A549 (cell line): Measurements from ENCODE around the gene ODAM. TPM values are rescaled to one million over a fixed set of nuclear protein-coding genes. Genes with fewer than 3 reads are reported as not detected.
"Not testable (repeated sequence)": the region's sequence is repeated elsewhere in the genome, so short reads cannot be mapped to it uniquely, and the experiment has no call there.

Experiments
- ATAC-seq, 2 experiments: fragments of 200-7000 bp in 1 of 2; fragments of >200 bp in 1 of 2; cut with Nextera tagmentation in 1 of 2; cut with Tn5 transposase in 1 of 2; 3 replicates each; pipeline versions ENCODE4 v1.8.0 to v1.9.1; 2018 to 2020; ENCODE audit warnings: mild to moderate bottlenecking in 1 of 2, moderate library complexity in 1 of 2
- CTCF ChIA-PET: fragments of 300-600 bp; sonication (Branson Sonifier 250); formaldehyde crosslinking; extraction: SDS; loops from one replicate; lab custom pipeline; 2021; ENCODE audit warnings: antibody characterized with exemption, inconsistent platforms; lab: Yijun Ruan, JAX
- POLR2A ChIA-PET: fragments of 350-600 bp; formaldehyde crosslinking; extraction: SDS; loops from one replicate; lab custom pipeline; 2021; ENCODE audit warnings: antibody characterized with exemption, inconsistent platforms; lab: Yijun Ruan, JAX
- DNase-seq, 2 experiments: peaks; one replicate each; pipeline versions ENCODE4 v3.0.0 to v3.0.0-alpha.2; 2011 to 2016; ENCODE audit warnings: low read depth in 1 of 2, low spot score in 1 of 2
- FAIRE-seq: peaks from 2 replicates; lab custom pipeline; 2011; peaks lifted over from hg19 to GRCh38; lab: Jason Lieb, UNC
- H3K27ac ChIP-seq, 2 experiments: fragments of >200 bp; sonication (Bioruptor Twin); formaldehyde crosslinking; 3 replicates each; pipeline ENCODE4 v1.5.1; 2016 to 2017
- H3K4me1 ChIP-seq: fragments of >200 bp; sonication (Bioruptor Twin); formaldehyde crosslinking; 3 replicates; pipeline ENCODE4 v1.6.1; 2016
- H3K4me2 ChIP-seq: fragments of >200 bp; sonication (Bioruptor Twin); formaldehyde crosslinking; 3 replicates; pipeline ENCODE4 v1.6.1; 2016
- H3K4me3 ChIP-seq: fragments of >200 bp; sonication (Bioruptor Twin); formaldehyde crosslinking; 3 replicates; pipeline ENCODE4 v1.5.1; 2016
- H3K9me3 ChIP-seq: fragments of >200 bp; sonication (Bioruptor Twin); formaldehyde crosslinking; 3 replicates; pipeline ENCODE4 v1.6.1; 2016
- CBX8 ChIP-seq: fragments of 200-600 bp; sonication (generic); IDR thresholded peaks from 2 replicates; pipeline ENCODE4 v1.6.1; 2016
- CHD4 ChIP-seq: fragments of 200-600 bp; sonication (generic); IDR thresholded peaks from 2 replicates; pipeline ENCODE4 v1.6.1; 2016; ENCODE audit warnings: antibody characterized with exemption, mild to moderate bottlenecking, borderline replicate concordance
- E2F6 ChIP-seq: IDR thresholded peaks from 2 replicates; pipeline ENCODE4 v1.6.1; 2012; ENCODE audit warnings: low read depth, borderline replicate concordance
- EHMT2 ChIP-seq: fragments of 200-600 bp; sonication (generic); IDR thresholded peaks from 2 replicates; pipeline ENCODE4 v1.6.1; 2016; ENCODE audit warnings: antibody characterized with exemption, low read depth, mild to moderate bottlenecking, moderate library complexity
- ESRRA ChIP-seq: fragments of 150-350 bp; IDR thresholded peaks from 2 replicates; pipeline ENCODE4 v1.6.1; 2014; ENCODE audit warnings: mild to moderate bottlenecking, low read length, borderline replicate concordance
- FOSL2 ChIP-seq, 2 experiments: fragments of 450-650 bp in 1 of 2; fragments of >200 bp in 1 of 2; sonication (Bioruptor Twin) in 1 of 2; formaldehyde crosslinking; IDR thresholded peaks; 2 replicates each; pipeline versions ENCODE4 v1.5.0 to v1.6.1; 2016 to 2020; ENCODE audit warnings: mild to moderate bottlenecking in 1 of 2, moderate library complexity in 1 of 2
- HDAC2 ChIP-seq: fragments of 200-600 bp; sonication (generic); IDR thresholded peaks from 2 replicates; pipeline ENCODE4 v1.6.1; 2016
- HOXB13 ChIP-seq: fragments of 250-450 bp; sonication (Bioruptor Pico); IDR thresholded peaks from 2 replicates; pipeline ENCODE4 v1.5.0; 2020; ENCODE audit warnings: low read depth, mild to moderate bottlenecking, moderate library complexity
- KDM1A ChIP-seq: fragments of 200-600 bp; sonication (generic); IDR thresholded peaks from 2 replicates; pipeline ENCODE4 v1.6.1; 2016; ENCODE audit warnings: low read depth, mild to moderate bottlenecking
- KDM5A ChIP-seq: fragments of 200-600 bp; sonication (generic); IDR thresholded peaks from 2 replicates; pipeline ENCODE4 v1.6.1; 2016; ENCODE audit warnings: antibody characterized with exemption, mild to moderate bottlenecking
- MAZ ChIP-seq: fragments of 150-350 bp; IDR thresholded peaks from 2 replicates; pipeline ENCODE4 v1.6.1; 2014; ENCODE audit warnings: antibody characterized with exemption, low read depth, low read length, borderline replicate concordance
- PBX3 ChIP-seq: IDR thresholded peaks from 2 replicates; pipeline ENCODE4 v1.6.1; 2012
- RAD21 ChIP-seq, 2 experiments: fragments of >200 bp in 1 of 2; sonication (Bioruptor Twin) in 1 of 2; formaldehyde crosslinking in 1 of 2; IDR thresholded peaks in 1 of 2; conservative IDR thresholded peaks in 1 of 2; 2 replicates in 1 of 2; 3 replicates in 1 of 2; pipeline ENCODE4 v1.6.1; 2012 to 2018; ENCODE audit warnings: inconsistent platforms in 1 of 2
- REST ChIP-seq: fragments of 200-600 bp; sonication (generic); IDR thresholded peaks from 2 replicates; pipeline ENCODE4 v1.6.1; 2016; ENCODE audit warnings: antibody characterized with exemption, mild to moderate bottlenecking, moderate library complexity
- RNF2 ChIP-seq: fragments of 200-600 bp; sonication (generic); IDR thresholded peaks from 2 replicates; pipeline ENCODE4 v1.6.1; 2016; ENCODE audit warnings: low read depth, mild to moderate bottlenecking, antibody characterized with exemption, moderate library complexity, borderline replicate concordance
- SMC3 ChIP-seq: fragments of >200 bp; sonication (Bioruptor Twin); formaldehyde crosslinking; IDR thresholded peaks from 3 replicates; pipeline ENCODE4 v1.6.1; 2018; ENCODE audit warnings: inconsistent platforms
- ZC3H11A ChIP-seq: fragments of 450-650 bp; IDR thresholded peaks from 2 replicates; pipeline ENCODE4 v1.6.1; 2014; ENCODE audit warnings: antibody characterized with exemption, mild to moderate bottlenecking
- WGBS: methylation state at CpG from one replicate; pipeline ENCODE4 v1.1.6; 2017; ENCODE audit errors: missing lambda C conversion rate; 5-methylcytosine and 5-hydroxymethylcytosine counted together
- polyA plus RNA-seq, 4 experiments: library from polyadenylated mRNA; depleted of rRNA in 3 of 4; stranded (reverse); fragments of >200 nt; fragmentation: RNase III in 1 of 4; extraction: RNeasy Plus Mini Kit Qiagen cat#74134 plus additional on column Dnase treatment in 1 of 4; gene quantifications; 2 replicates in 3 of 4; 3 replicates in 1 of 4; pipeline ENCODE4 v1.2.3, GENCODE V29; 2011 to 2017

The ODAM gene
- polyA plus RNA-seq, 2 of the 4 experiments (the other 2 are of a cell fraction): not detected

- DNase-seq, ATAC-seq, H3K9me3 ChIP-seq, FAIRE-seq, H3K4me3 ChIP-seq, CTCF ChIA-PET, POLR2A ChIA-PET, H3K4me1 ChIP-seq, H3K4me2 ChIP-seq, H3K27ac ChIP-seq: not testable (repeated sequence)
- 68% methylated on average over 1 of the region's 1 CpG for WGBS
These were observed 21.0 kb downstream of the ODAM start for GRCh38 chr4:70216550-70216949.

- CTCF ChIA-PET, H3K27ac ChIP-seq, H3K4me1 ChIP-seq, H3K9me3 ChIP-seq, DNase-seq, ATAC-seq, H3K4me2 ChIP-seq, FAIRE-seq, POLR2A ChIA-PET, H3K4me3 ChIP-seq: not testable (repeated sequence)
- WGBS: 62% methylated on average over 3 of the region's 3 CpGs
These were observed 25.9 kb downstream of the ODAM start for GRCh38 chr4:70221389-70221788.

- CTCF ChIA-PET, ATAC-seq: not testable (repeated sequence)
These were observed 26.3 kb downstream of the ODAM start for GRCh38 chr4:70221818-70222217.

GRCh38 chr4:70225824-70226223 lies 30.3 kb downstream of the ODAM start, which contains the start of gene FDCSP:
Gene FDCSP (plus strand): TSS chr4:70226124. CDS start chr4:70231195, 5,071 bp downstream.
- Histone ChIP-seq H3K4me1 (no peaks in the 10 kb centered on the region), H3K27ac (no peak within 1 kb of the TSS), H3K4me3 (no peak within 1 kb of the TSS), H3K9me3 (no peaks in the 10 kb centered on the region)
- FAIRE-seq (no peak), ATAC-seq (no peak)
- POLR2A ChIA-PET: no interaction called here
- TF ChIP-seq RNF2 (no peak), PBX3 (no peak), E2F6 (no peak), REST (no peak), ZC3H11A (no peak), CBX8 (no peak), KDM1A (no peak), KDM5A (no peak), EHMT2 (no peak), HDAC2 (no peak), SMC3 (no peak), MAZ (no peak), FOSL2 (IDR thresholded peaks at IDR 0.05) (no peak), FOSL2 (CRISPR knock-in tag; IDR thresholded peaks at IDR 0.05) (no peak), ESRRA (no peak), CHD4 (no peak), HOXB13 (CRISPR knock-in tag) (no peak), RAD21 (conservative IDR thresholded peaks at IDR 0.05 in 1 of 2, IDR thresholded peaks at IDR 0.05 in 1 of 2) (no peak)
- TF ChIP-seq, all 56 proteins: peak for 0
- no peak for DNase-seq
- H3K4me2 ChIP-seq: no peak within 1 kb of the TSS
- CTCF ChIA-PET: no interaction called here
- 38% methylated on average over 2 of the region's 2 CpGs for WGBS

More at GRCh38 chr4:70221818-70222217, 26.3 kb downstream of the ODAM start:
- H3K4me2 ChIP-seq, H3K27ac ChIP-seq, H3K4me3 ChIP-seq, FAIRE-seq, DNase-seq, H3K4me1 ChIP-seq, POLR2A ChIA-PET, H3K9me3 ChIP-seq: not testable (repeated sequence)
